ENCODE results near the gene KLHL4. TPM values are rescaled to one million over a fixed set of nuclear protein-coding genes. Genes with fewer than 3 reads are reported as not detected.
"Not testable (repeated sequence)": the region's sequence is repeated elsewhere in the genome, so short reads cannot be mapped to it uniquely, and the experiment has no call there.

KLHL4 gene
- total RNA-seq, 1 donor from 2014 or later: 0.48 TPM

DNA sequence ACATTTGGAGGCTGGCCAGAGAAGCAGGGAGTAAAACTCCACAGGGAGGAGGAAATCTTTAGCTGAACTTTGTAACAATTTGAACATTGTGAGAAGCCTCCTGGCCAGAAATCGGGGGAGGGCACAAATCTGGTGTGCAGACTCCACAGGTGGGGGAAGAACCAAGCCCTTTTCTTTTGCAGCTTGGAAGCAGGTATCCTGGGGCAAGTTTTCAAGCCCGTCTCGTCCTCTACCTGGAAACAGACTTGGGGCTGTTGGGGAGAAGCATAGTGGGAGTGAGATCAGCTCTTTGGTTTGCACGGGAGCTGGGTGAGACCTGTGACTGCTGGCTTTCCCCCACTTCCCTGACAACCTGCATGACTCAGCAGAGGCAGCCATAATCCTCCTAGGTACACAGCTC is 123.8 kb downstream of the KLHL4 start:
- DNase-seq (ENCODE audit: low spot score): not testable (repeated sequence)

- no peak for DNase-seq (ENCODE audit: low spot score)
Observed at GRCh38 chrX:87661761-87662160, 144.2 kb downstream of the KLHL4 start.

- DNase-seq (ENCODE audit: low spot score): no peak
Observed at GRCh38 chrX:87663421-87663820, 145.8 kb downstream of the KLHL4 start.

DNA sequence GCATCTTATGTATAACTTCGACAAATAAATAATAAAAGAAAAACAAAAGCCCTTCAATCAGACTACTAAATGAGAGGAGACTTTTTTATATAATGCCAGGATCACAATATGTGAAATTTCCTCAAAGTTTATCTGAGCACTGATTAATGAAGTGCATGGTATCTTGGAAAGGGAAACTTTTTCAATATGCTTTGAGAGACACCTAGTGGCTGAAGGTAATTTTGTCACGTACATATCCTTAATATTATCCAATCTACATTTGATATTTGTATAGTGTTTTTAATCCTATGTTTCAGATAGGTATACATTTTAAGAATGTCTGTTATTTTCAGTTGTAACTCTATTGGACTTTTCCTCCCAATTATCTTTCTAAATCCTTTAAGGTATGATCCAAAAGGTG is 146.8 kb downstream of the KLHL4 start:
- DNase-seq (ENCODE audit: low spot score): no peak

DNA sequence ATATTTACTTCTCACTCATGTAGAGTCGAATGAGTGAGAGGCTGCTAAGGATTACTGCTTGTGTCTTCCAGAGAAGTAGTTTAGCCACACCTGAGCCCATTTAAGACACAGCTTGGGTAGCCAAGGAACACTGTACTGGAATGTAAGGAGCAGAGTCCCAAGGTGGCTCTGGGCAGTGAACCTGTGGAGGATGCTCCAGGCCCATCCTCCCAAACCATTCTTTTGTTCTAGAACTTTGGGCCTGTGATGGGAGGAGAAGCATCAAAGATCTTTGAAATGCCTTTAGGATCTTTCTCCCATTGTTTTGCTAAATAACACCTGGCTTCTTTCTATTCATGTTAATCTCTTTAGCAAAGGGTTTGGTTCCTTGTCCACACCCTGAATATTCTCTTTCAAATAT is 162.2 kb downstream of the KLHL4 start:
- DNase-seq (ENCODE audit: low spot score): no peak

- no peak for DNase-seq (ENCODE audit: low spot score)
Observed at GRCh38 chrX:87687703-87688102, 170.1 kb downstream of the KLHL4 start.

- not testable (repeated sequence) for DNase-seq (ENCODE audit: low spot score)
Observed at GRCh38 chrX:87688113-87688748, 170.6 kb downstream of the KLHL4 start.

GRCh38 chrX:87689218-87689617 is 171.6 kb downstream of the KLHL4 start:
- not testable (repeated sequence) for DNase-seq (ENCODE audit: low spot score)

DNA sequence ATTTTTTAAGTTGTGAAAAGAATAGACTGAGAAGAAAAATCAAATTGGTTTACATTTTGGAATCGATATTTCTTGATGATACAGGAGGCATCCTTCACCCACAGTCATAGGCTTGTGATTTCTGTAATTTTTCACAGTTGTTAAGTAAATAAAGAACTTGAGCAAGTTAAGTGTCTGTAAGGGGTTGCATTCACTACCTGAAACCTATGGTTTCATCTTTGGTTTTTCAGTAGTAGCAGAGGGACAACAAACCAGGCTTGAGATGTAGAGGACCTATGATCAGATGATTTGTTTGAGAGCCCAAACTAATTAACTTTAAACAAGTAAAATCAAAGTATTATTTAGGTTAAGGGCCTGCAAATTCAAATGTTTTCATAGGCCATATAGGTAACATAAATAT is 175.6 kb downstream of the KLHL4 start:
- no peak for DNase-seq (ENCODE audit: low spot score)

- DNase-seq (ENCODE audit: low spot score): no peak
Observed at GRCh38 chrX:87697409-87697808, 179.8 kb downstream of the KLHL4 start.

DNA sequence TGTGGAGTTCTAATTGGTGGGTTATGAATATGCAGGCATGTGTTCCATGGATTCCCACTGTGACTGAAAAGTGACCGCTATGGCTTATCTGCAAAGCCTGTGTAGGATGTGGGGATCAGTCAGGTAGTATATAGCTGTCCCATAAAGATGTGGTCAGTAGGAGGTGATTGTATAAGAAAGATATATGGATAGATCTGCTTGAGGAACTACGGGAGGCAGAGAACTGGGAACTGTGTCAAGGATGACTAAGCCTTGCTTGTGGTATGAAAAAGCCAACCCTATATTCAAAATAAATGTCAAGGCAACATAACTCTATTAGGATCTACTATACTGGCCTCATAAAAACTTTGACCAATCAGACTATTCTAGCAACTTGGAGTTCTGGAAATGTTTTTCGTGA is 185.2 kb downstream of the KLHL4 start:
- no peak for DNase-seq (ENCODE audit: low spot score)

DNA sequence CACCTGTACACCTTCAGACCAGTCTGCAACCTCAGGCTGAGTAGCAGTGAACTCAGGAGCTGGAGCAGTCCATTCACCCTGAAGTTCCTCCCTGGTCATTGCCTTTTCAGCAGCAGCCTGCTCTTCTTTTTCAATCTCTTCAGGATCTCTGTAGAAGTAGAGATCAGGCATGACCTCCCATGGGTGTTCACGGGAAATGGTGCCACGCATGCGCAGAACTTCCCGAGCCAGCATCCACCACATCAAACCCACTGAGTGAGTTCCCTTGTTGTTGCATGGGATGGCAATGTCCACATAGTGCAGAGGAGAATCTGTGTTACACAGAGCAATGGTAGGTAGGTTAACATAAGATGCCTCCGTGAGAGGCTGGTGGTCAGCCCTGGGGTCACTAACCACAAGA is 185.9 kb downstream of the KLHL4 start:
- DNase-seq (ENCODE audit: low spot score): not testable (repeated sequence)

DNA sequence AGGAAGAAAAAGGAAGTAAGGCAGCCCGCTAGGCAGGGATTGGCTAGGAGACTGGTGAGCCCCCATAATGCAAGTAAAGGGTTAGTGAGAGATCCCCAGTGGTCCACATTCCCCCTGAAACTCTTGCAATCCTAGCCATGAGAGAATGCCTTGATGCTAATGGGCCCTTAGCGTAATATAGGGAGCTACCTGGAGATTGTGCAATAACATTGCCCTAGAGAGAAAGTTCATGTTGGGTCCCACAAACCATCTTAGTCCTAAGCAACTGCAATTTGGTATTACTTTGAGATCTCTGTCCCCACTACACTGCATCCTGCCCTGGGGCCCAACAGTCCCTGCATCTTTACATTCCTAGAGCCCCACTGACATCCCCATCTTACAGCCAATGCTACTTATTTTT is 188.5 kb downstream of the KLHL4 start:
- DNase-seq (ENCODE audit: low spot score): no peak

DNA sequence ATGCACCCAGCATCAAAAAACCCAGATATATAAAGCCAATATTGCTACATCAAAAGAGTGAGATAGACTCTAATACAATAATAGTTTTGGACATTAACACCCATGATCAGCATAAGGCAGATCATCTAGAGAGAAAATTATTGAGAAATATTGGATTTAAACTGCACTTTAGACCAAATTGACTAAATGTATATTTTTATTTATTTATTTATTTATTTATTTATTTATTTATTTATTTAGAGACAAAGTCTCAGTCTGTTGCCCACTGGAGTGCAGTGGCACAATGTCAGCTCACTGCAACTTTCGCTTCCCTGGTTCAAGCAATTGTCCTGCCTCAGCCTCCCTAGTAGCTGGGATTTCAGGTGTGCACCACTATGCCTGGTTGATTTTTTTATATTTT is 193.0 kb downstream of the KLHL4 start:
- no peak for DNase-seq (ENCODE audit: low spot score)

All from mesenteric fat pad (tissue), 1 donor.